Kidney (tissue), 14 donors: ENCODE results near the gene ZNF836. TPM values are rescaled to one million over a fixed set of nuclear protein-coding genes. Genes with fewer than 3 reads are reported as not detected.

ENCODE experiments used
- DNase-seq, 5 donors: peaks; one replicate each; pipeline ENCODE4 v3.0.0-alpha.2; 2013 to 2020
- FAIRE-seq: peaks from 2 replicates; lab custom pipeline; 2012; peaks lifted over from hg19 to GRCh38; lab: Jason Lieb, UNC
- H3K27ac ChIP-seq, 2 donors: one replicate each; pipeline ENCODE4 v1.7.0; 2013; ENCODE audit warnings: low read depth in 2 of 2, low read length in 2 of 2, inconsistent platforms in 1 of 2
- H3K27me3 ChIP-seq: one replicate; pipeline ENCODE4 v1.7.1; 2013; ENCODE audit warnings: low read length, inconsistent platforms; ENCODE audit not compliant: control insufficient read depth, insufficient read depth
- H3K36me3 ChIP-seq, 3 donors: one replicate each; pipeline versions ENCODE4 v1.7.0 to v1.7.1; 2013; ENCODE audit warnings: low read length in 3 of 3, control low read depth in 1 of 3, inconsistent platforms in 1 of 3; ENCODE audit not compliant: insufficient read depth in 3 of 3, control insufficient read depth in 2 of 3
- H3K4me1 ChIP-seq, 3 donors: one replicate each; pipeline versions ENCODE4 v1.7.0 to v1.7.1; 2013; ENCODE audit warnings: low read length in 3 of 3, inconsistent platforms in 1 of 3, low read depth in 1 of 3; ENCODE audit not compliant: control insufficient read depth in 2 of 3, insufficient read depth in 2 of 3
- H3K4me3 ChIP-seq, 3 donors: one replicate each; pipeline versions ENCODE4 v1.7.0 to v1.8.1; 2013; ENCODE audit warnings: low read length in 3 of 3, control low read depth in 1 of 3, inconsistent platforms in 1 of 3
- H3K9ac ChIP-seq, 3 donors: one replicate each; pipeline versions ENCODE4 v1.7.0 to v1.7.1; 2013; ENCODE audit warnings: low read length in 3 of 3, control low read depth in 1 of 3, inconsistent platforms in 1 of 3
- H3K9me3 ChIP-seq, 3 donors: one replicate each; pipeline versions ENCODE4 v1.7.0 to v1.7.1; 2013; ENCODE audit warnings: low read length in 3 of 3, control low read depth in 1 of 3, inconsistent platforms in 1 of 3; ENCODE audit not compliant: control insufficient read depth in 2 of 3, insufficient read depth in 1 of 3
- intact Hi-C: fragments of 100-400 bp; cut with DNase I; formaldehyde crosslinking; loops from one replicate; pipeline ENCODE4 v1.11.1; 2022
- polyA plus RNA-seq: library from polyadenylated mRNA; stranded (reverse); fragments of 350-450 nt; fragmentation: Illumina TruSeq; extraction: RNeasy Lipid Tissue Mini Kit (QIAGEN cat#74804); gene quantifications from one replicate; pipeline ENCODE4 v1.2.3, GENCODE V29; 2014; ENCODE audit warnings: low read depth, low replicate concordance; ENCODE audit not compliant: insufficient read depth
- total RNA-seq: library from RNA; stranded (reverse); fragmentation: NEBNext Ultra II Directional; extraction: Animal tissue kit (Norgen Biotek cat#: 25700); gene quantifications from one replicate; pipeline ENCODE4 v1.2.1, GENCODE V29; 2021
- TF ChIP-seq, protein P1 (sequence below): IDR thresholded peaks from 3 replicates; pipeline ENCODE4 v1.5.1; 2012; ENCODE audit warnings: mild to moderate bottlenecking, moderate library complexity, borderline replicate concordance; ENCODE audit not compliant: insufficient read depth; ENCODE audit errors: extremely low read depth
- donor health status: control.
- donor health status: control.
- donor health status: control.
- donor health status: control.
- donor health status: control.
- donor health status: DM: yes; HTN: yes; CAD: no.
- donor health status: Normal renal cell carcinoma (clear cell type).

ZNF836 gene
- total and polyA plus RNA-seq, 2 donors from 2014 or later = 7.1 to 21.9 TPM

DNA sequence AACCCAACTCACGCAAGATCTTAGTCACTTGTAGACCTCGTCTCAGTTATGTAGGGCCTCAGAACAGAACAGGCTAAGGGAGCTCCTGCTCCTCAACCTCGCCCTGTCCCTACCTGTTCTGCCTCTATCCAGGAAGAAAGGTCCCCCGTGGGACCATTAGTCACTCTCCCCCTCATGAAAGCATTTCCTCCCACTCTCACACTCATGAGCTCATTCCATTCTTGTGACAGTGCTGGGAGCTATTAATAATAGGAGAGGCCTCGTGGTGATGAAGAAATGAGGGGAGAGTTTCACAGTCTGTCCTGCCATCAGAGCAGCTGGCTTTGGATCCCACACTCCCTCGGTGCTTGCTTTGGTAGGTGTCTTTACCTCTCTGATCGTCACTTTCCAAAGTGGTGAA lies 28.6 kb upstream of the ZNF836 start:
- FAIRE-seq (no peak), DNase-seq (no peak)
- Histone ChIP-seq H3K36me3 (peaks cover 12 to 63% (median 46%) of the 10 kb centered on the region in 3 donors), H3K27me3 (no peaks in the 10 kb centered on the region), H3K4me1 (peaks cover 0 to 10% (median 0%) of the 10 kb centered on the region in 3 donors), H3K9me3 (no peaks in the 10 kb centered on the region), H3K27ac (peak overlapping the region in 1 of 2 donors; percentile 11), H3K4me3 (no peak overlapping the region), H3K9ac (no peak overlapping the region)
- TF ChIP-seq, protein P1, sequence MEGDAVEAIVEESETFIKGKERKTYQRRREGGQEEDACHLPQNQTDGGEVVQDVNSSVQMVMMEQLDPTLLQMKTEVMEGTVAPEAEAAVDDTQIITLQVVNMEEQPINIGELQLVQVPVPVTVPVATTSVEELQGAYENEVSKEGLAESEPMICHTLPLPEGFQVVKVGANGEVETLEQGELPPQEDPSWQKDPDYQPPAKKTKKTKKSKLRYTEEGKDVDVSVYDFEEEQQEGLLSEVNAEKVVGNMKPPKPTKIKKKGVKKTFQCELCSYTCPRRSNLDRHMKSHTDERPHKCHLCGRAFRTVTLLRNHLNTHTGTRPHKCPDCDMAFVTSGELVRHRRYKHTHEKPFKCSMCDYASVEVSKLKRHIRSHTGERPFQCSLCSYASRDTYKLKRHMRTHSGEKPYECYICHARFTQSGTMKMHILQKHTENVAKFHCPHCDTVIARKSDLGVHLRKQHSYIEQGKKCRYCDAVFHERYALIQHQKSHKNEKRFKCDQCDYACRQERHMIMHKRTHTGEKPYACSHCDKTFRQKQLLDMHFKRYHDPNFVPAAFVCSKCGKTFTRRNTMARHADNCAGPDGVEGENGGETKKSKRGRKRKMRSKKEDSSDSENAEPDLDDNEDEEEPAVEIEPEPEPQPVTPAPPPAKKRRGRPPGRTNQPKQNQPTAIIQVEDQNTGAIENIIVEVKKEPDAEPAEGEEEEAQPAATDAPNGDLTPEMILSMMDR = no peak
- intact Hi-C loops = no loop called here

DNA sequence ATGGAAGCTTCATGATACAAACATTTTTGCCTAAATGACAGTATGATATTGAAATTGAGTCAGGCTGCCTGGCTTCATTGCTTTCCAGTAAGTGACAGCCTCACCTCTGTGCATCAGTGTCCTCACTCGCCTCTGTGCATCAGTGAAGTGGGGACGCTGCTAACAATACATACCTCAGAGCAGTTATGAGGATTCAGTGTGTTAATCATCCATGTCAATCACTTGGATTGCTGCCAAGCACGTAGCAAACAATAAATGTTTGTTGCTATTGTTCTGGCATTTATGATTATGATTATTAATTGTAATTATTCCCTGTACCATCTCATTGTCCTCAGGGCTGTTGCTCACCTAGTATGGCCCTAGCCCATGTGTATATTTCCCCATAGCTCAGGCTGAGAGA lies 27.3 kb upstream of the ZNF836 start:
- no peak overlapping the region for H3K27ac ChIP-seq

DNA sequence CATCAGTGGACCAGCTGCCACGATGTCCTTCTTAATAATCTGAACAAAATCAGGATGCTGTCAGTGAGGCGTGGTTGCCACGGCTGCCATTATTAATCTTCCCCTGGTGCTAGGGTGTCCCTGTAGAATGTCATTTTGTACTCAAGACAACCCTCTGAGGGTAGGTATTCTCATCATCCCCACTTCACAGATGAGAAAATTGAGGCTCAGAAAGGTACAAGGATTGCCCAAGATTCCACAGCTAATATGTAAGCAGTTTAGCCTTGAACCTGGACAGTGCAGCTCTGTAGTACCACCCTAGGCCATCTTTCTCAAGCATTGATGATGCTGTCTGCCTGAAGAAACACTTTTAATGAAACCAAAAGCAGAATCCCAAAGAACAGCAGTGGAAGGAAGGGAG lies 26.5 kb upstream of the ZNF836 start:
- H3K36me3 ChIP-seq = peaks cover 9 to 44% (median 29%) of the 10 kb centered on the region in 3 donors
- TF ChIP-seq, protein P1 = no peak

More for the DNA sequence above, 27.3 kb upstream of the ZNF836 start:
- no peak for FAIRE-seq
- H3K9ac ChIP-seq = no peak overlapping the region
- H3K9me3 ChIP-seq = no peaks in the 10 kb centered on the region
- no peaks in the 10 kb centered on the region for H3K27me3 ChIP-seq
- H3K4me3 ChIP-seq = no peak overlapping the region
- intact Hi-C loops = no loop called here
- H3K36me3 ChIP-seq = peaks cover 9 to 49% (median 35%) of the 10 kb centered on the region in 3 donors
- no peak for DNase-seq
- H3K4me1 ChIP-seq = peaks cover 0 to 12% (median 3%) of the 10 kb centered on the region in 3 donors
- TF ChIP-seq, protein P1 = no peak

More for the DNA sequence above, 26.5 kb upstream of the ZNF836 start:
- Histone ChIP-seq H3K9me3 (no peaks in the 10 kb centered on the region), H3K27me3 (no peaks in the 10 kb centered on the region), H3K4me1 (peaks cover 1 to 12% (median 3%) of the 10 kb centered on the region in 3 donors), H3K27ac (no peak overlapping the region), H3K4me3 (no peak overlapping the region), H3K9ac (no peak overlapping the region)
- intact Hi-C loops = no loop called here
- FAIRE-seq (no peak), DNase-seq (no peak)
